SU-DHL-6 (cell line): Measurements from ENCODE around the gene CCDC74A.

Source experiments
- H2AFZ ChIP-seq: fragments of 200-600 bp; sonication (generic); 2 replicates; pipeline ENCODE4 v1.6.1; 2014; ENCODE audit warnings: low read depth, mild to moderate bottlenecking, moderate library complexity, mixed read lengths, antibody characterized with exemption, low read length; ENCODE audit not compliant: severe bottlenecking
- H3F3A ChIP-seq: fragments of 200-600 bp; shearing (Covaris generic); 2 replicates; pipeline ENCODE4 v1.6.0; 2016; ENCODE audit warnings: antibody characterized with exemption, mild to moderate bottlenecking; ENCODE audit not compliant: insufficient read depth
- H3K27ac ChIP-seq: fragments of 200-600 bp; sonication (generic); 2 replicates; pipeline ENCODE4 v1.5.1; 2016; ENCODE audit warnings: low read depth, mild to moderate bottlenecking, low read length, moderate library complexity, mixed read lengths
- H3K27me3 ChIP-seq: fragments of 200-600 bp; sonication (generic), shearing (Covaris generic); 2 replicates; pipeline ENCODE4 v1.6.0; 2014; ENCODE audit warnings: mild to moderate bottlenecking, low read length
- H3K36me3 ChIP-seq: fragments of 200-600 bp; sonication (generic); 2 replicates; pipeline ENCODE4 v1.6.1; 2014; ENCODE audit warnings: mild to moderate bottlenecking, low read length, mixed read lengths
- H3K4me2 ChIP-seq: fragments of 300-600, 200-600 bp; shearing (Covaris generic), sonication (generic); 2 replicates; pipeline ENCODE4 v1.6.0; 2014; ENCODE audit warnings: low read length, low read depth, mild to moderate bottlenecking; ENCODE audit not compliant: poor library complexity, severe bottlenecking
- H3K4me3 ChIP-seq: fragments of 200-600 bp; sonication (generic); 2 replicates; pipeline ENCODE4 v1.5.1; 2014; ENCODE audit warnings: antibody characterized with exemption, low read length, mild to moderate bottlenecking, mixed read lengths; ENCODE audit not compliant: insufficient read depth, poor library complexity, severe bottlenecking
- H3K79me2 ChIP-seq: fragments of 200-600 bp; sonication (generic); 2 replicates; pipeline ENCODE4 v1.6.1; 2014; ENCODE audit warnings: mild to moderate bottlenecking, low read length, moderate library complexity; ENCODE audit not compliant: insufficient read depth
- H3K9ac ChIP-seq: fragments of 200-600 bp; sonication (generic); 2 replicates; pipeline ENCODE4 v1.7.0; 2014; ENCODE audit warnings: mild to moderate bottlenecking, low read length
- H3K9me2 ChIP-seq: fragments of 200-600 bp; sonication (generic); replicated peaks from 2 replicates; pipeline ENCODE4 v1.6.1; 2014; ENCODE audit warnings: low read length; ENCODE audit not compliant: insufficient read depth
- H3K9me3 ChIP-seq: fragments of 200-600 bp; sonication (generic); 2 replicates; pipeline ENCODE4 v1.6.1; 2014; ENCODE audit warnings: low read length, mixed read lengths; ENCODE audit not compliant: insufficient read depth
- H4K20me1 ChIP-seq: fragments of 200-600 bp; sonication (generic); 2 replicates; pipeline ENCODE4 v1.6.1; 2014; ENCODE audit warnings: low read depth, mild to moderate bottlenecking, antibody characterized with exemption, low read length, moderate library complexity, mixed read lengths
- EZH2phosphoT487 ChIP-seq: fragments of 200-600 bp; sonication (generic), shearing (Covaris generic); conservative IDR thresholded peaks from 2 replicates; pipeline ENCODE4 v1.6.1; 2018; ENCODE audit warnings: mild to moderate bottlenecking, antibody characterized with exemption, low read length, moderate library complexity, mixed read lengths
- TF ChIP-seq, protein P1 (sequence below): fragments of 200-600 bp; sonication (generic); IDR thresholded peaks from one replicate; pipeline ENCODE4 v1.5.1; 2017; ENCODE audit warnings: antibody characterized with exemption, mild to moderate bottlenecking, low read length, moderate library complexity; ENCODE audit not compliant: insufficient read depth, poor library complexity, severe bottlenecking

The CCDC74A gene

GRCh38 chr2:131577812-131578211, 50.1 kb downstream of the CCDC74A start:
- Histone ChIP-seq H3K9me3 (no peaks in the 10 kb centered on the region), H3K36me3 (no peaks in the 10 kb centered on the region), H3K4me3 (no peak overlapping the region), H3K9ac (no peak overlapping the region), H2AFZ (no peak overlapping the region), H3K27me3 (no peaks in the 10 kb centered on the region), H3K27ac (no peak overlapping the region), H3K9me2 (no peaks in the 10 kb centered on the region), H3K79me2 (no peaks in the 10 kb centered on the region), H3F3A (no peaks in the 10 kb centered on the region), H3K4me2 (no peak overlapping the region), H4K20me1 (no peaks in the 10 kb centered on the region)
- TF ChIP-seq EZH2phosphoT487, result no peak
- TF ChIP-seq, protein P1, sequence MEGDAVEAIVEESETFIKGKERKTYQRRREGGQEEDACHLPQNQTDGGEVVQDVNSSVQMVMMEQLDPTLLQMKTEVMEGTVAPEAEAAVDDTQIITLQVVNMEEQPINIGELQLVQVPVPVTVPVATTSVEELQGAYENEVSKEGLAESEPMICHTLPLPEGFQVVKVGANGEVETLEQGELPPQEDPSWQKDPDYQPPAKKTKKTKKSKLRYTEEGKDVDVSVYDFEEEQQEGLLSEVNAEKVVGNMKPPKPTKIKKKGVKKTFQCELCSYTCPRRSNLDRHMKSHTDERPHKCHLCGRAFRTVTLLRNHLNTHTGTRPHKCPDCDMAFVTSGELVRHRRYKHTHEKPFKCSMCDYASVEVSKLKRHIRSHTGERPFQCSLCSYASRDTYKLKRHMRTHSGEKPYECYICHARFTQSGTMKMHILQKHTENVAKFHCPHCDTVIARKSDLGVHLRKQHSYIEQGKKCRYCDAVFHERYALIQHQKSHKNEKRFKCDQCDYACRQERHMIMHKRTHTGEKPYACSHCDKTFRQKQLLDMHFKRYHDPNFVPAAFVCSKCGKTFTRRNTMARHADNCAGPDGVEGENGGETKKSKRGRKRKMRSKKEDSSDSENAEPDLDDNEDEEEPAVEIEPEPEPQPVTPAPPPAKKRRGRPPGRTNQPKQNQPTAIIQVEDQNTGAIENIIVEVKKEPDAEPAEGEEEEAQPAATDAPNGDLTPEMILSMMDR, result no peak

DNA sequence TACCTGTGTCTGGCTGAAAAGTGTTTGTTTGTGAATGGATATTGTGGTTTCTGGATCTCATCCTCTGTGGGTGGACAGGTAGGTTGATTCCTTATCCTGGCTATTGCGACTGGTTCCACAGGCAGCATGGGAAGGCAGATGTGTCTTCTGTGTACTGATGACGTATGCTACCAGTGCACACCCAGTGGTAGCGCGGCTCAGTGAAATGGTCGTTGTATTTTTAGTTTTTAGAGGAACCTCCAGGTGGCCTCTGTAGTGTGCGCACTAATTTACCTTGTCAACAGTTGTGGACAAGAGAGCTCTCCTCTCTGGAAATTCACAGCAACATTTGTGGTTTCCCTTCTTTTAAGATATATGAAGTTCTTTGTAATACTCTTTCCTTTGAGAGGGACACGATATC, 52.5 kb downstream of the CCDC74A start:
- H3K27me3 ChIP-seq, result no peaks in the 10 kb centered on the region
- H3K9ac ChIP-seq, result no peak overlapping the region
- H3K79me2 ChIP-seq, result no peaks in the 10 kb centered on the region
- H3K27ac ChIP-seq, result no peak overlapping the region
- H3K4me3 ChIP-seq, result no peak overlapping the region
- H3K9me3 ChIP-seq, result no peaks in the 10 kb centered on the region
- H3K4me2 ChIP-seq, result no peak overlapping the region
- H4K20me1 ChIP-seq, result no peaks in the 10 kb centered on the region
- no peak overlapping the region for H2AFZ ChIP-seq
- no peak for TF ChIP-seq EZH2phosphoT487
- TF ChIP-seq, protein P1, result no peak
- H3K36me3 ChIP-seq, result no peaks in the 10 kb centered on the region
- H3F3A ChIP-seq, result no peaks in the 10 kb centered on the region
- H3K9me2 ChIP-seq, result no peaks in the 10 kb centered on the region
